GM18526 (cell line): ENCODE measurements around the gene TM9SF4.
A peak's percentile ranks its signal among the peaks of the same experiment; 100 is the strongest.

ENCODE experiments used
- POLR2A ChIP-seq: IDR thresholded peaks from 3 replicates; pipeline ENCODE4 v1.6.1; 2011; ENCODE audit not compliant: insufficient read length; ENCODE audit errors: extremely low read depth

The TM9SF4 gene

DNA sequence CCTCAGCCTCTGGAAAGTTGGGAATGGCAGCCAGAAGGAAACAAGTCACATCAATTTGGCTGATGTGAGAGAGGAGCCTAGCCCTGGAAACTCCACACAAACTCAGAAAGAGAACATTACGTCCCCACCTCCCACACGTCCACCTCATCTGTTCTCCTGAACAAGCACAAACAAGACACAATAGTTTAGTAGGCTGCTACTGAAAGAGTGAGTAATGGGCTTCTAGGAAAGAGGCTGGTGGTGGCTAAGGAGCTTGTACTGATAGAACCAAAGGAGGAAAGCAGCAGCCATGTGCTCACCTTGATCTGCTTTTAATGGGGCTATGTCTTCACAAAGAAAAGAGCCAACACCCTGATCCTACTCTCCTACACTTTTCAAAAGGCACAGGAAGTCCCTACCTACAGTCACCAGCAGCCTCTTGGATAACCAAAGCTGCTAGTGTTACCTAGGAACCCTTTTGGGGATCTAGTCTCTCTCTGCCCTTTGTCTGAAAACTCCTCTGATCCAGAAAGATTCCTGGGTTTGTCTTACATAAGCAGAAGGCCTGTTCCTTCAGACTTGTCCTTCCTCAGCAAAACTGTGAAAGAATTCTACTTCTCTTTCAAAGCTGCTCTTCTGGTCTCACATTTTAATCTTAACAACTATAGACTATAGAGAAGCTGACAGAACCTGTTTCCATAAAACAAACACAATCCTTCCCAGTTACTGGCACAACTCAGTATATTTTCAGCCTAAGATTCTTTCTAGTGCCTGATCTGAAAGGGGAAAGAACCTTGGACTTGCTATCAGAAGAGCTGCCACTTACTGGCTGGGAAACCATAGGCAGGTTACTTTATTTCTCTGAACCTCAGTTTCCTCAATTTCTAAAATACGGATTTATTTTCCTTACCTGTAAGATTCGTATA, 94.9 kb downstream of the TM9SF4 start:
- no peak for TF ChIP-seq POLR2A

DNA sequence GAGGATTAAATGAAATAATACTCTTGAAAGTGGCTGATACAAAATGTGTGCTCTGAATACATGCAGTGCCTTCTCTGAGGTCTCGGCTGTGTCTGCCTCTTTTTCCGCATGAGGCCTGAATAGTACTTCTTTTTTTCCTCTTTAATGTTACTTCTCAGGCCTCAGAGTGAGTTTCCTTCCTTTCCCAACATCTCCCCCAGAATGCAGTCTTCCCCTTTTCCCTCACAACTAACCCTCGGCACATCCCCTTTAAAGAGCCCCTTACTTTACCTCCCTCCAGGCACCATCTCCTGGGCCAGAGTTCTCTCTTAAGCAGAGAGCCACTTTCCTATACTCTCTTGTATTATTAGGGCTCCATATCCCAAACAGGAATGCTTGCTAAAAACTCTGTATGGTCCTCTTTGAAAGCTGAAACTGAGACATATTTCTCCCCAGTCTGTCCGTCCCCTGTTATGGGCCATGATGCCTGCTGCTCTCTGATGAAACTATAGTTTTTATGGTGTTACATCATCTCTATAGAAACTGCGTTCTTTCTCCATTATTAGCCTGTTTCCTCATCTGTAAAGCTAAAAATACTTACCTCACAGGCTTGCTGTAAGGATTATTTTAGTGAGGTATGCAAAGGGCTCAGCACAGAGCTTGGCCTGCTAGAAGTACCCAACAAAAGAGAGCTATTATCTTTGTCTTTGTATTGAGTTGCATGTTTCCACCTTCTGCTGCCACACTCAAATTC, 95.8 kb downstream of the TM9SF4 start:
- no peak for TF ChIP-seq POLR2A

DNA sequence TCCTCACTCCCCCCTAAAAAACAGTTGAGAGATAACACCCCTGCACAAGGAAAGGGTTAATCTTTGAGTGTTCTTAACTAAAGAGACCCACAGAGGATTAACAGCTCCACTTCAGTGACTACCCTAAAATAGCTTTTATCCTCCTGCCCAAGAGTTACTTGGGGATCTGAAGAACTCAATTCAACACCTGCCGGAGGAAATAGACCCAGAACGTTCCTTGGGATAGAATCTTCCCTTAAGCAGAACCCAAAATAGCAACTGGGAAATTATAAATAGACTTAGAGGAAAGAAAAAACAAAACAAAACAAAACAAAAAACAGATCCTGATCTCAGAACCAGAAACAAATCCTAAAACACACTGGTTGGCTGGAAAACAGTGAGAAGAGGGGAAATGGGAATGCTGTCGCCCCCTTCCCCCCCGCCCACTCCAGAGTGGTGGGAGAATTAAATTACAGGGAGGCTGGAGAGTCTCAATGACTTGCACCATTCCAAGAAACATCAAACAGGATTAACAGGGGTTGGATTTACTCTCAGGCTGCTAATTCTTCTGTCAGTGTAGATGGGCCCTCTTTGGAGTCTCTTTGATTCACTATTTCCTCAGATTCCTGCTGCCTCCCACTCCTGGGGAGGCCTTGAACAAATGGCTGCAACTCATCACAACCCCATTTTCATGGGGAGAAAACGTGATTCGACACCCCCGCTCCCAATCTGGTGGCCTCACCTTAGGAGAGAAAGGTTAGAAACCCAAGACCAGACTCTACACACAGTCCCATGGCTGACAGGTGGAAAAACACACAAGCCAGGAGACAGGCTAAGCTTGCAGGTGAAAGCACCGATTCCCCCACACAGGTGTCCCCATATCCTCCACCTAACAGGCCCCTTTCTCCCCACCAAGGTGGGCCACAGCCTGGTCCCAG, 96.6 kb downstream of the TM9SF4 start:
- no peak for TF ChIP-seq POLR2A

- TF ChIP-seq POLR2A, result no peak
Observed at GRCh38 chr20:32206760-32207625, 97.5 kb downstream of the TM9SF4 start.

- TF ChIP-seq POLR2A, result peak; percentile 92
Observed at GRCh38 chr20:32207626-32208498, 98.3 kb downstream of the TM9SF4 start, which contains the start of the genes PLAGL2 and POFUT1. PLAGL2 (minus strand) TSS chr20:32207743; CDS start chr20:32202178, 5,565 bp downstream. POFUT1 (plus strand) TSS chr20:32207880; CDS start chr20:32207942, 62 bp downstream.

DNA sequence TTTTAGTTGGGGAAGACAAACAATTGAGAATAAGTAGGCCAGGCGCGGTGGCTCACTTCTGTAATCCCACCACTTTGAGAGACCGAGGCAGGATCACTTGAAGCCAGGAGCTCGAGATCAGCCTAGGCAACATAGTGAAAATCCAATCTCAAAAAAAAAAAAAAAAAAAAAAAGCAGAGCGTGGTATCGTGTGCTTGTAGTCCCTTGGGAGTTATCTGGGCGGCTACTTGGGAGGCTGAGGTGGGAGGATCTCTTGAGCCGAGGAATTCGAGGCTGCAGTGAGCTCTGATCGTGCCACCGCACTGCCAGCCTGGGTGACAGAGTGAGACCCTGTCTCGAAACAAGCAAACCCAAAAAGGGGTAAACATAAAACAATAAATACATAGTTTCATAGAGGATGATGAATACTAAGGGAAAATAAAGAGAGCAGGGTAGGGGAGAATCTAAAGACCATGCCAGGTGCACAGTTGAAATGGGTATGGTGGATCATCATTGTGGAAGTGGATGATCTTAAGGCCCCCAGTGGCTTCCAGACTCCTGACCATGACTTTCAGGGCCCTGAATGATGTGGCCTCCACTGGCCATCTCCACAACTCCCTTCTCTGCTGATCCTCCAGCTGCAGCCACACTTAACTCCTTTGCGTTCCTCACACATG, 99.1 kb downstream of the TM9SF4 start:
- TF ChIP-seq POLR2A, result no peak

DNA sequence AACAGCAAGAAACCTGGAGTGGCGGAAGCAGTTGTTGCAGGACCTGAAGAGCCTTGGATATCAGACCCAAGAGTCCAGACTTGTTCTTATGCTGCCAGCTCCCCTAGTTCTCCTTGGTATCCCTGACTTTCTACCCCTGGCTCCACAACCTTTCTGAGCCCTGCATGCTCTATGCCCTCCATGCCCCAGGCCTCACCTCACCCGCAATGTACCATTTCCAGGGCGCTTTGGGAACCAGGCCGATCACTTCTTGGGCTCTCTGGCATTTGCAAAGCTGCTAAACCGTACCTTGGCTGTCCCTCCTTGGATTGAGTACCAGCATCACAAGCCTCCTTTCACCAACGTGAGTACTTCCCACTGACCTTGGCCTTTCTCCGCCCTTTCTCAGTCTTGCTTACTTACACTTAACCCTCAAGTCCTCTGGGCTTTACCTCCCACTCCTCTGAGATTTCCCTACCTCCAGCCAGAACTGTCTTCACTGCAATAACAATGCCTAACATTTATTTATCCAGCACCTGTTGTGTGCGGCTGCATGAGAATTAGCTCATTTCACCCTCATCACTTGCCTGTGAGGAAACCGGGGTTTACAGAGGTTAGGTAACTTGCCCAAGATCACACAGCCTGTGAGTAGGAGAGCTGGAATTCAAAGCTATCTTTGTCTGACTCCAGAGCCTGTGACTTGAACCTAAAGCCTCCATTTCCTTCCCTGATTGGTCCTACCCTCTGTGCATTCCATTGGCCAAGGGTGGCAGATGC, 100.5 kb downstream of the TM9SF4 start:
- no peak for TF ChIP-seq POLR2A

DNA sequence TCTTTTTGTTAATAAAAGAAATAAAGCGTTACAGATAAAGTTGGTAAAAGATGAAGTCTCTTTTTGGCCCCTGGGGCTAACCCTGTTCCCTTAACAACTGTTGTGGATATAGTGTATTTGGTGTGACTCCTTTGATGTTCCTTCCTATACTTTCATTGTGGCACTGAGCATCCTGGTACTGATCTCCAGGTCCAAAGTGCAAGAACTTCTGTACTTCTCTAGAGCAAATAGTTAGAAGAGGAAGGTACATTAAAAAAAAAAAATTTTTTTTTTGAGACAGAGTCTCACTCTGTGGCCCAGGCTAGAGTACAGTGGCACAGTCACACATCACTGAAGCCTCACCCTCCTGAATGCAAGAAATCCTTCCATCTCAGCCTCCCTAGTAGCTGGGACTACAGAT, 104.4 kb downstream of the TM9SF4 start:
- TF ChIP-seq POLR2A, result no peak

DNA sequence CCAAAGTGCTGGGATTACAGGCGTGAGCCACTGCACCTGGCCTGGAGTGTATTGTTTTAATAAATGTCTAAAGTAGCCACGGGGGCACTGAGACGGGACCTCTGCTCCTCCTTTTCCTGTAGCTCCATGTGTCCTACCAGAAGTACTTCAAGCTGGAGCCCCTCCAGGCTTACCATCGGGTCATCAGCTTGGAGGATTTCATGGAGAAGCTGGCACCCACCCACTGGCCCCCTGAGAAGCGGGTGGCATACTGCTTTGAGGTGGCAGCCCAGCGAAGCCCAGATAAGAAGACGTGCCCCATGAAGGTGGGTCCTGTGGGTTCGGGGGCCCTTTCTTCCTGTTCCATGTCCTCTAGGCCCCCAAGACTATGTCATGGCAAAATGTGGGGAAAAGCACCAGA, 105.6 kb downstream of the TM9SF4 start:
- no peak for TF ChIP-seq POLR2A

- TF ChIP-seq POLR2A, result no peak
Observed at GRCh38 chr20:32215729-32216128, 106.2 kb downstream of the TM9SF4 start.

DNA sequence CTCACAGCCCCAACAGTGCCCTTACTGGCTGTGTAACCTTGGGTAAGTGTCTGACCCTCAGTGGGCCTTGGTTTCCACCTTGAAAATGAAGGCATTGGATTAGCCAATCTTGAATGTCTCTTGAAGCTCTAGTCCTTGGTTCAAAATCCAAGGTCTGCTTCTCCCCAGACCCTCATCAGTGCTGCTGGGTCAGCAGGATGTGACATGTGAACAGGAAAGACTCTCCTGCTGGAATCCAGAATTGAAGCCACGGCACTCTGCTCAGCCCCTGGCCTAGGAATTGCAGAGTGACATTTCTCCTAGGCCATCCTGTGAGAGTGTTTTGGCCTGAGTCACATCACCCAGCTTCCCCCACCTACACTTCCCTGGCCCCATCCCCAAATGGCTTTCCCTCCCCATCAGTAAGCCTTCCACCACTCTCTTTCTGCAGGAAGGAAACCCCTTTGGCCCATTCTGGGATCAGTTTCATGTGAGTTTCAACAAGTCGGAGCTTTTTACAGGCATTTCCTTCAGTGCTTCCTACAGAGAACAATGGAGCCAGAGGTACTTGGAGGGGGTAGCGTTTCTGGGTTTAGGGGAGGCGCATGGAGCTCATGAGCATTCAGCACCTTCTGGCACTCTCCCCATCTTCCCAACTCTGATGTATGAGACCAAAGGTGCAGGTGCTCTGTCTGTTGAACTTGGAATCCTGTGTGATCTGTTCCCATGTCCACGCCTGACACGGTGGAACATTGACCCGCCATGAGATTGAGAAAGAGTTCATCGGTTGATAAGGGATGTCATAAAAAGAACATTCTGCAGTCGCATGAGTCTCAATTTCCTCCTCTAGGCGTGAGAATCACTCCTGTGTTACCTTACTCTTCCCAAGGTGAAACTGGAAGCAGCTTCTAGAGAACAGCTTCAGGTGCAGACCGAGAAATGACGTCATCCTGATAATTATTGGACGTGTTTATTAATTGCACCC, 106.9 kb downstream of the TM9SF4 start:
- no peak for TF ChIP-seq POLR2A
